ENCODE measurements around the gene PARD3B.

The PARD3B gene

DNA sequence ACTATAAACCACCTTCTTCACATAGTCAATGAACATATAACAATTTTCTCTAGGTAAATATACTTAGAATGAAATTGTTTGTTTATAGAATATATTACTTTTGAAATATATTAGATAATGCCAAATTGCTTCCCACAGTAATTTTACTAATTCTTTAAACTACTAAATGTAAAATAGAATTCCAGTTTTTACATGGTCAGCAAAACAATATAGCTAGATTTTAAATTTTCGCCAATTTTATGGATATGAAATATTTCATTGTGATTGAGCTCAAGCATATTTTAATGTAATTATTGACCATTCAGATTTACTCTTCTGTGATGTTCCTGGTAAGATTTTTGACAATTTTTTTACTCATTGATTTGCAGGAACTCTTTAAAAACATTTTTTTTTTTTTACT, 444.6 kb downstream of the PARD3B start:
- no peaks in the 10 kb centered on the region for H3K36me3 ChIP-seq (ENCODE audit: control insufficient read depth, insufficient read depth, low read length)
- DNase-seq (ENCODE audit: extremely low read depth, insufficient read length): no peak
- H3K4me3 ChIP-seq (replicated peaks; ENCODE audit: low read depth, low read length): no peak overlapping the region
- H3K27me3 ChIP-seq (replicated peaks; ENCODE audit: control insufficient read depth, insufficient read depth, low read length): no peaks in the 10 kb centered on the region
- TF ChIP-seq, protein P1, sequence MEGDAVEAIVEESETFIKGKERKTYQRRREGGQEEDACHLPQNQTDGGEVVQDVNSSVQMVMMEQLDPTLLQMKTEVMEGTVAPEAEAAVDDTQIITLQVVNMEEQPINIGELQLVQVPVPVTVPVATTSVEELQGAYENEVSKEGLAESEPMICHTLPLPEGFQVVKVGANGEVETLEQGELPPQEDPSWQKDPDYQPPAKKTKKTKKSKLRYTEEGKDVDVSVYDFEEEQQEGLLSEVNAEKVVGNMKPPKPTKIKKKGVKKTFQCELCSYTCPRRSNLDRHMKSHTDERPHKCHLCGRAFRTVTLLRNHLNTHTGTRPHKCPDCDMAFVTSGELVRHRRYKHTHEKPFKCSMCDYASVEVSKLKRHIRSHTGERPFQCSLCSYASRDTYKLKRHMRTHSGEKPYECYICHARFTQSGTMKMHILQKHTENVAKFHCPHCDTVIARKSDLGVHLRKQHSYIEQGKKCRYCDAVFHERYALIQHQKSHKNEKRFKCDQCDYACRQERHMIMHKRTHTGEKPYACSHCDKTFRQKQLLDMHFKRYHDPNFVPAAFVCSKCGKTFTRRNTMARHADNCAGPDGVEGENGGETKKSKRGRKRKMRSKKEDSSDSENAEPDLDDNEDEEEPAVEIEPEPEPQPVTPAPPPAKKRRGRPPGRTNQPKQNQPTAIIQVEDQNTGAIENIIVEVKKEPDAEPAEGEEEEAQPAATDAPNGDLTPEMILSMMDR (IDR thresholded peaks at IDR 0.05; ENCODE audit: insufficient read depth, low read length, poor library complexity, severe bottlenecking): no peak

DNA sequence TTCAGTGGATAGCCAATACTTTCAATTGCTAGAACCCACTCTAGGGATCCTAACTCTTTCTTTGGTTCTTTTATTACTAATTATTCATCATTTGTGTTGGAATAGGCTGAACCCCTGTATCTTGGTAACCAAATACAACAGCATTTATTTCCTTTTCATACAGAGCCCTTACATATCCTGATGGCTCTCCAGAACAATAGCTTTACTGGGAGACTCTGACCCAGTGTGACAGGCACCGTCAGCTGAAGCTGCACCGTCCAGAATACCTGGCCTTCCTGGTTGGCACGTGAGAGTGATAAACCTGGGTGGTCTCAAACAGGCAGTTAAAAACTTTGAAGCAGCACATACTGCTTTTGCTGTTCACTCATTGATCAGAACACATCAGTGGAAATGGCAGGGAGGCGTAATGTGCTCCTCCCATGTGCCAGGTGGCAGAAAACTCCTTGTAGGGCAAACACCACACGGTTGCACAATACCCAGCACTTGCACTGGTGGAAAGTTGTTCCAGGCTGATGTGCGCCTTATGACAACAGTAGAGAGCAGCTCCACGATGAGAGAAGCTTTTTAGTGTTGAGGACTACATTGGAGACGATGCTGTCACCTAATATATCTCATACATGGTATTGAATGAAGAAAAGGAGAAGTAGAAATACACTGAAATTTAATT, 456.2 kb downstream of the PARD3B start:
- no peak for DNase-seq (ENCODE audit: extremely low read depth, insufficient read length)
- TF ChIP-seq, protein P1 (IDR thresholded peaks at IDR 0.05; ENCODE audit: insufficient read depth, low read length, poor library complexity, severe bottlenecking): no peak
- no peak overlapping the region for H3K4me3 ChIP-seq (replicated peaks; ENCODE audit: low read depth, low read length)
- H3K27me3 ChIP-seq (replicated peaks; ENCODE audit: control insufficient read depth, insufficient read depth, low read length): no peaks in the 10 kb centered on the region
- no peaks in the 10 kb centered on the region for H3K36me3 ChIP-seq (ENCODE audit: control insufficient read depth, insufficient read depth, low read length)

DNA sequence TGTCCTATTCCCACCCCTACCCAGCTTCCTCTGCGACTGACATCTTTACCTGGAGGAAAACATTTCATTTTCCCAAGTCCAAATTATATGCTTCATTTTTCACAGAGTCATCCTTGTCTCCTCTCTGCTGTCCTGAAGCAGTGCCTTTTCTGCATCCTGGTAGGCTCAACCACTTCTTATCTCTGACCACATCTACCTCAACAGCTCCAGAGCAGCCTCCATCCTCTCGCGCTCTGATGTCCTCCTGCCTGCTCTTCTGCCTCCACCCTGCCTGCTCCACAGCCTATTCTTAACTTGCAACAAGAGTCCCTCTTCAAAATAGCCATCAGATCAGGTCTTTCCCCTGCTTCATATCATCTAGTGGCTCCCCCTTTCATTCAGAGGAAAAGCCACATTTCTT, 457.1 kb downstream of the PARD3B start:
- Histone ChIP-seq H3K4me3 (replicated peaks; ENCODE audit: low read depth, low read length) (no peak overlapping the region), H3K27me3 (replicated peaks; ENCODE audit: control insufficient read depth, insufficient read depth, low read length) (no peaks in the 10 kb centered on the region), H3K36me3 (ENCODE audit: control insufficient read depth, insufficient read depth, low read length) (no peaks in the 10 kb centered on the region)
- no peak for DNase-seq (ENCODE audit: extremely low read depth, insufficient read length)
- TF ChIP-seq, protein P1 (IDR thresholded peaks at IDR 0.05; ENCODE audit: insufficient read depth, low read length, poor library complexity, severe bottlenecking): no peak

DNA sequence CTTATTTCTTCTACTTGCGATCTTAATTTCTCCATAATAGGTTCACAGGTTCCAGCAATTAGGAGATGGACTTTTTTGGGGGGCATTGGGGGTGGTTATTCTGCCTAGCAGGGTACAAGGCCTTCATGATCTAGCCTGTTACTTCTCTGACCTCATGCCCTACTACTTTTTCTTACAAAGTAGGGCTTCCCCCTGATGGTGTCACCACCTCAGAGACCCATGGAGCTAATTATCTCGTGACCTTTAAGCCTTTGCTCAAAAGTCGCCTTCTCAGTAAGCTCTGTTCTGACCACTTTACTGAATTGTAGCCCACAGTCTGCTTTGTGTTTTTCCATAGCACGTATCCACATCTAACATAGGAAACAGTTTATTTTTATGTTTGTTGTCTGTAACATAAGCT, 458.0 kb downstream of the PARD3B start:
- DNase-seq (ENCODE audit: extremely low read depth, insufficient read length): no peak
- TF ChIP-seq, protein P1 (IDR thresholded peaks at IDR 0.05; ENCODE audit: insufficient read depth, low read length, poor library complexity, severe bottlenecking): no peak
- no peak overlapping the region for H3K4me3 ChIP-seq (replicated peaks; ENCODE audit: low read depth, low read length)
- H3K36me3 ChIP-seq (ENCODE audit: control insufficient read depth, insufficient read depth, low read length): no peaks in the 10 kb centered on the region
- H3K27me3 ChIP-seq (replicated peaks; ENCODE audit: control insufficient read depth, insufficient read depth, low read length): no peaks in the 10 kb centered on the region

DNA sequence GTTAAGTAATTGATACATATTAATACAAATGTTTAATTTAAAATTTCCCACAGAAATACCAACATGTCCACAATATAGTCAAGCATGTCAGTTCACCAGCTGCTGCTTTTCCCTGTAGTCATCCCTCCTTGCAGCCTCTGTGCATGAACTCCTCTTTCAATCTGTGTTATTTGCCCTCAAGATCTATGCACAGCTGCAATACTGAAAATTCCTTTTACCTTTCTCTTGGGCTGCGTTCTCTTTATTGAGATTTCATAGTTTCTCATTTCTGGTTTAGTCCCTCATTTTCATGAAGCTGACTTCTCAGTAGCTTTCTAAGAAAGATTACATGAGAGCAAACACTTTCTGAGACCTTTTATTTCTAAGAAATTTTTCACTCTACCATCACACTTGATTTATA, 464.9 kb downstream of the PARD3B start:
- Histone ChIP-seq H3K27me3 (replicated peaks; ENCODE audit: control insufficient read depth, insufficient read depth, low read length) (no peaks in the 10 kb centered on the region; the same call in 1 of the 2 replicates), H3K36me3 (ENCODE audit: control insufficient read depth, insufficient read depth, low read length) (no peaks in the 10 kb centered on the region), H3K4me3 (replicated peaks; ENCODE audit: low read depth, low read length) (no peak overlapping the region)
- TF ChIP-seq, protein P1 (IDR thresholded peaks at IDR 0.05; ENCODE audit: insufficient read depth, low read length, poor library complexity, severe bottlenecking): no peak
- no peak for DNase-seq (ENCODE audit: extremely low read depth, insufficient read length)

DNA sequence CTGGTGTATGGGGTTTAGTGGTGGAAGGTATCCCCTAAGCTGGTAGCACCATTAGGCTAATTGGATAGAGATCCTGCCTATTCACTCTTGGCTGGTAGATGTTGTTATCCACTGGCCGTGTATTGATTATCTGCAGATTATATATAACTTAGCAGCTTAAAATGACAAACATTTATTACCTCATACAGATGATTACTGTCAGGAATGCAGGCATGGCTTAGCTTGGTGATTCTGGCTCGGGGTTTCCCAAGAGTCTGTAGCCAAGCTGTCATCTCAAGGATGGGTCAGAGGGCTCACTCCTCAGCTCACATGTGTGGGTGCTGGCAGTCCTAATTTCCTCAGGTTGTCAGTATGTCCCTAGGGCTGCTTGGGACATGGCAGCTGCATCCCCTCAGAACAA, 465.8 kb downstream of the PARD3B start:
- Histone ChIP-seq H3K27me3 (replicated peaks; ENCODE audit: control insufficient read depth, insufficient read depth, low read length) (no peaks in the 10 kb centered on the region; the same call in 1 of the 2 replicates), H3K36me3 (ENCODE audit: control insufficient read depth, insufficient read depth, low read length) (no peaks in the 10 kb centered on the region), H3K4me3 (replicated peaks; ENCODE audit: low read depth, low read length) (no peak overlapping the region)
- no peak for DNase-seq (ENCODE audit: extremely low read depth, insufficient read length)
- TF ChIP-seq, protein P1 (IDR thresholded peaks at IDR 0.05; ENCODE audit: insufficient read depth, low read length, poor library complexity, severe bottlenecking): no peak
